GM12892 (cell line): ENCODE results near the gene SDCCAG8.

Source experiments
- POLR2A ChIP-seq: IDR thresholded peaks from 2 replicates; pipeline ENCODE4 v1.6.1; 2011; ENCODE audit warnings: low read depth, low read length, control low read depth
- POLR2AphosphoS5 ChIP-seq: IDR thresholded peaks from 2 replicates; pipeline ENCODE4 v1.6.1; 2011; ENCODE audit warnings: low read depth, low read length, control low read depth
- TAF1 ChIP-seq: IDR thresholded peaks from 2 replicates; pipeline ENCODE4 v1.6.1; 2011; ENCODE audit warnings: low read depth, mild to moderate bottlenecking, control low read depth, low read length, borderline replicate concordance

DNA sequence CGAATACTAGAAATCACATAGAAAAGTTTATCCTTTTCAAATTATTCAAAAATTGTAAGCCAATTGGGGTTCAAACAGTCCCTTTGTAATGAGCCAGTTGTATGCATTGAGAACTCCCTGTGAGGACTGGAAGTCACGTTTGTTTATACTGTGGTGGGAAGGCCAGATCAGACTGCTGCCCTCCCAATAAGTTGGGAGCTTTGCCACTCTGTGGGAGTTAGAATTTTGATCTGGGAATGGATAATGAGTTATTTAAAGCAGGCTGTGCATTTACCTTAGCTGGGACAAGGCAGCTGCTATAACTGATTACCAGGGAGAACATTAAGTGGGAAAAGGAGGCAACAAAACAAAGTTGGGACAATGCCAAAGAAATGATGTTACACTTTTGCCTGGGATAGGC, 178.8 kb downstream of the SDCCAG8 start:
- no peak for TF ChIP-seq POLR2A
- TF ChIP-seq TAF1, result no peak
- no peak for TF ChIP-seq POLR2AphosphoS5
